PC-9 (cell line): ENCODE data around the gene VPS33A. TPM values are rescaled to one million over a fixed set of nuclear protein-coding genes. Genes with fewer than 3 reads are reported as not detected.

Experiments
- Bru-seq: library from RNA; stranded (reverse); fragments of 400-500 nt; gene quantifications from one replicate; lab custom pipeline; 2021; lab: Mats Ljungman, UMichigan
- BruChase-seq, 2 experiments: library from RNA; stranded (reverse); fragments of 400-500 nt; gene quantifications; one replicate each; lab custom pipeline; 2021; lab: Mats Ljungman, UMichigan
- BruUV-seq: library from RNA; stranded (reverse); fragments of 400-500 nt; replicated peaks from 2 replicates; lab custom pipeline; 2021; lab: Mats Ljungman, UMichigan
- CTCF ChIA-PET: fragments of 300-600 bp; sonication (Branson Sonifier 250); formaldehyde crosslinking; loops from one replicate; lab custom pipeline; 2022; ENCODE audit warnings: antibody characterized with exemption; lab: Charles Lee
- POLR2A ChIA-PET: fragments of 300-600 bp; sonication (Branson Sonifier 250); formaldehyde crosslinking; loops from one replicate; lab custom pipeline; 2022; ENCODE audit warnings: antibody characterized with exemption; ENCODE audit not compliant: unreplicated experiment; lab: Charles Lee
- DNase-seq, 2 experiments: peaks; one replicate each; pipeline versions ENCODE4 v3.0.0 to v3.0.0-alpha.2; 2015 to 2022; ENCODE audit warnings: mixed read lengths in 1 of 2
- H2AFZ ChIP-seq: fragments of 200-600 bp; sonication (generic); 2 replicates; pipeline ENCODE4 v1.8.1; 2017; ENCODE audit warnings: antibody characterized with exemption
- H3F3A ChIP-seq: fragments of 200-600 bp; sonication (generic); 2 replicates; pipeline ENCODE4 v1.8.1; 2017; ENCODE audit warnings: antibody characterized with exemption, mild to moderate bottlenecking, low read depth; ENCODE audit not compliant: insufficient read depth
- H3K27ac ChIP-seq: fragments of 200-600 bp; sonication (generic); 2 replicates; pipeline ENCODE4 v1.6.1; 2016; ENCODE audit warnings: mixed run types
- H3K27me3 ChIP-seq: fragments of 200-600 bp; sonication (generic); 2 replicates; pipeline ENCODE4 v1.6.1; 2016; ENCODE audit warnings: low read depth, mixed run types; ENCODE audit not compliant: insufficient read depth
- H3K36me3 ChIP-seq: fragments of 200-600 bp; sonication (generic); 2 replicates; pipeline ENCODE4 v1.6.1; 2016; ENCODE audit warnings: low read depth, mixed run types
- H3K4me1 ChIP-seq: fragments of 200-600 bp; sonication (generic); replicated peaks from 2 replicates; pipeline ENCODE4 v1.6.1; 2016; ENCODE audit warnings: mixed run types; ENCODE audit not compliant: insufficient read depth
- H3K4me2 ChIP-seq: fragments of 200-600 bp; sonication (generic); 2 replicates; pipeline ENCODE4 v1.6.1; 2017; ENCODE audit warnings: mixed run types
- H3K4me3 ChIP-seq: fragments of 200-600 bp; sonication (generic); 2 replicates; pipeline ENCODE4 v1.6.1; 2016; ENCODE audit warnings: mixed run types
- H3K79me2 ChIP-seq: fragments of 200-600 bp; sonication (generic); 2 replicates; pipeline ENCODE4 v1.6.1; 2017; ENCODE audit warnings: low read depth, mixed run types
- H3K9me2 ChIP-seq: fragments of 200-600 bp; sonication (generic); 2 replicates; pipeline ENCODE4 v1.8.1; 2017; ENCODE audit warnings: mild to moderate bottlenecking; ENCODE audit not compliant: insufficient read depth
- H3K9me3 ChIP-seq: fragments of 200-600 bp; sonication (generic); 2 replicates; pipeline ENCODE4 v1.8.1; 2016; ENCODE audit warnings: low read depth; ENCODE audit not compliant: insufficient read depth
- H4K20me1 ChIP-seq: fragments of 200-600 bp; sonication (generic); 2 replicates; pipeline ENCODE4 v1.8.1; 2017; ENCODE audit not compliant: insufficient read depth
- EZH2 ChIP-seq: fragments of 200-600 bp; sonication (generic); IDR thresholded peaks from 2 replicates; pipeline ENCODE4 v1.8.0; 2017; ENCODE audit warnings: antibody characterized with exemption, low read depth
- intact Hi-C: fragments of 100-400 bp; cut with micrococcal nuclease; formaldehyde crosslinking; loops from one replicate; pipeline ENCODE4 v1.10.0; 2022; ENCODE audit not compliant: unreplicated experiment
- long read RNA-seq: library from polyadenylated mRNA; stranded (forward); transcript quantifications from one replicate; pipeline ENCODE4 v2.0.0, GENCODE V29; 2022
- total RNA-seq: library from RNA; stranded (reverse); gene quantifications from 2 replicates; pipeline ENCODE4 v1.2.3, GENCODE V29; 2021
- TF ChIP-seq, protein P1 (sequence below): fragments of 200-600 bp; sonication (generic); conservative IDR thresholded peaks from 2 replicates; pipeline ENCODE4 v1.6.1; 2017; ENCODE audit warnings: mixed run types, antibody characterized with exemption, mild to moderate bottlenecking, moderate library complexity

Gene VPS33A
- total RNA-seq (18.1 and 20.2 TPM in 2 replicates), Bru-seq, nascent RNA (percentile 62 among the genes with signal in this experiment), BruChase-seq, experiment 1, labeled RNA remaining after a 2-hour chase (percentile 76 among the genes with signal in this experiment), BruChase-seq, experiment 2, labeled RNA remaining after a 6-hour chase (percentile 89 among the genes with signal in this experiment)
- long read RNA-seq, full-length matches to known transcripts: 37 of 44 reads
- long read RNA-seq, partial matches to known transcripts: 5 of 44 reads
- long read RNA-seq, other reads (novel, unspliced or antisense): 2 of 44 reads

DNA sequence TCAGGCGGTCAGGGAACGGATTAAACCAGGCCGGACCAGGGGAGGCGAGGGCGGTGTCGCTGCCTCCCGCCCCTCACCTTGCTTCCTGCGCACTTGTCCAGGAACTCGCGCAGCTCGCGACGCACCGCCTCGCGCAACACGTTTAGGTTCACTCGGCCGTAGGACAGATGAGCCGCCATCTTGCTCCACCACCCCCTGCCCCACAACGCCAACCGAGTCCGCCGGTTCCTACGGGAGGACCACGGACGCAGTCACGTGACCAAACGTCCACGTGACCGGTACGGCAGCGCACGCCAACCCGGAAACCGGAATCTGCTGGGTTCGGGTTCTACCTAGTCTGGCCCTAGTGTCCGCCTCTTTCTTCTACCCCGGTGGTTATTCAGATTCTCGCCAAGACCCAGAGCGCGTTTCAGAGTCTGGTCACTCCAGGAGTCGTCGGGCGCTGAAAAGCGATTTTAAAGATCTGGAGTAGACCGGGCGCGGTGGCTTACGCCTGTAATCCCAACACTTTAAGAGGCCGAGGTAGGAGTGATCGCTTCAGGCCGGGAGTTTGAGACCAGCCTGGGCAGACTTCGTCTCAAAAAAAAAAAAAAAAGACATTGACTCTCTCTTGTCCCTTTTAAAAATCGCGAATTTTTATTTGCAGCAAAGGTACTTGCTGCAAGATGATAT, at the start of gene VPS33A:
VPS33A (minus strand) TSS at position 265 of the 672 bp plus-strand sequence; CDS start at position 179, 86 bp downstream.
- H3K27me3 ChIP-seq: no peaks in the 10 kb centered on the region
- no TSS peak for BruUV-seq

GRCh38 chr12:122312926-122313325, 46.6 kb upstream of the VPS33A start:
- Histone ChIP-seq H3K27ac (no peak overlapping the region), H3K4me2 (no peak overlapping the region), H3K9me3 (no peaks in the 10 kb centered on the region), H3K36me3 (peaks cover 21% of the 10 kb centered on the region), H3K4me3 (no peak overlapping the region), H3K4me1 (no peaks in the 10 kb centered on the region), H3F3A (no peaks in the 10 kb centered on the region; the same call in 1 of the 2 replicates), H4K20me1 (no peaks in the 10 kb centered on the region), H2AFZ (no peak overlapping the region), H3K27me3 (no peaks in the 10 kb centered on the region), H3K9me2 (no peaks in the 10 kb centered on the region; the same call in 1 of the 2 replicates), H3K79me2 (no peaks in the 10 kb centered on the region)
- no peak for DNase-seq
- TF ChIP-seq, protein P1, sequence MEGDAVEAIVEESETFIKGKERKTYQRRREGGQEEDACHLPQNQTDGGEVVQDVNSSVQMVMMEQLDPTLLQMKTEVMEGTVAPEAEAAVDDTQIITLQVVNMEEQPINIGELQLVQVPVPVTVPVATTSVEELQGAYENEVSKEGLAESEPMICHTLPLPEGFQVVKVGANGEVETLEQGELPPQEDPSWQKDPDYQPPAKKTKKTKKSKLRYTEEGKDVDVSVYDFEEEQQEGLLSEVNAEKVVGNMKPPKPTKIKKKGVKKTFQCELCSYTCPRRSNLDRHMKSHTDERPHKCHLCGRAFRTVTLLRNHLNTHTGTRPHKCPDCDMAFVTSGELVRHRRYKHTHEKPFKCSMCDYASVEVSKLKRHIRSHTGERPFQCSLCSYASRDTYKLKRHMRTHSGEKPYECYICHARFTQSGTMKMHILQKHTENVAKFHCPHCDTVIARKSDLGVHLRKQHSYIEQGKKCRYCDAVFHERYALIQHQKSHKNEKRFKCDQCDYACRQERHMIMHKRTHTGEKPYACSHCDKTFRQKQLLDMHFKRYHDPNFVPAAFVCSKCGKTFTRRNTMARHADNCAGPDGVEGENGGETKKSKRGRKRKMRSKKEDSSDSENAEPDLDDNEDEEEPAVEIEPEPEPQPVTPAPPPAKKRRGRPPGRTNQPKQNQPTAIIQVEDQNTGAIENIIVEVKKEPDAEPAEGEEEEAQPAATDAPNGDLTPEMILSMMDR: no peak
- TF ChIP-seq EZH2: no peak
- BruUV-seq: no TSS peak
- CTCF ChIA-PET: no interaction called here
- POLR2A ChIA-PET: no interaction called here
- intact Hi-C loops: no loop called here

More for the DNA sequence above, at the start of gene VPS33A:
- no peaks in the 10 kb centered on the region for H3K36me3 ChIP-seq
- ChIA-PET CTCF (interaction anchor here (0.7 kb wide), 1 partner anchor 100 kb away, joined by 6 read pairs; no protein-coding TSS in a partner anchor), POLR2A (interaction anchor here (0.6 to 0.7 kb wide), 4 partner anchors 15 to 411 kb away, joined by 4 to 13 read pairs (median 10); no protein-coding TSS in a partner anchor)
- peak within 1 kb of the TSS; percentile 80 for H3K27ac ChIP-seq
- peak within 1 kb of the TSS; percentile 100 for H2AFZ ChIP-seq
- no peaks in the 10 kb centered on the region for H4K20me1 ChIP-seq
- no peaks in the 10 kb centered on the region for H3K9me3 ChIP-seq
- H3K4me1 ChIP-seq: peaks cover 3% of the 10 kb centered on the region; the same call in 1 of the 2 replicates
- intact Hi-C loops: loop anchor here (1.0 to 5.0 kb wide), 4 partner anchors 40 to 684 kb away; partner anchors contain the start of genes DIABLO and KDM2B
- H3K79me2 ChIP-seq: peaks cover 16% of the 10 kb centered on the region
- H3F3A ChIP-seq: peaks cover 24% of the 10 kb centered on the region
- H3K9me2 ChIP-seq: no peaks in the 10 kb centered on the region
- peak within 1 kb of the TSS; percentile 93 for H3K4me3 ChIP-seq
- peak within 1 kb of the TSS; percentile 92 for H3K4me2 ChIP-seq
- no peak for TF ChIP-seq EZH2
- TF ChIP-seq, protein P1: no peak
- DNase-seq: peak; percentile 91 to 95

DNA sequence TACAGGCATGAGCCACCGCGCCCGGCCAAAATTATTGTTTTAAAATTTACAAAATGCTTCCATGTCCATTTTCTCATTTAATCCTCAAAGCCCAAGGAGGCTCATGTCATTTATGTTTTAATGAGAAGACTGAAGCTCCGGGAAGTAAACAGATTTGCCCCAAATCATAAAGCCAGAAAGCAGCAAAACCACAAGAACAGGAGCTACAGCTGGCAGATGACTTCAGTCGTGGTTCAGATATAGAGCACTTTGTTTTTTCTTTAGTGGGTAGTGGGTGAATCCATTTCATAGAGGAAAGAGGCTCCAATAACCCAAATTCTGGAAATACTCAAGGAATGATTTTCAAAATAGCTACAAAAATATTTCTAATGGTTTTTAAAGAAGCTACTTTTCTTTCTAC, 45.4 kb upstream of the VPS33A start:
- H3K4me3 ChIP-seq: no peak overlapping the region
- peaks cover 13% of the 10 kb centered on the region for H3K36me3 ChIP-seq
- no peaks in the 10 kb centered on the region for H3K79me2 ChIP-seq
- intact Hi-C loops: no loop called here
- H3F3A ChIP-seq: no peaks in the 10 kb centered on the region; the same call in 1 of the 2 replicates
- H3K9me2 ChIP-seq: no peaks in the 10 kb centered on the region; the same call in 1 of the 2 replicates
- no peaks in the 10 kb centered on the region for H3K27me3 ChIP-seq
- CTCF ChIA-PET: no interaction called here
- no peak overlapping the region for H2AFZ ChIP-seq
- no peak overlapping the region for H3K4me2 ChIP-seq
- no peak for TF ChIP-seq EZH2
- TF ChIP-seq, protein P1: no peak
- POLR2A ChIA-PET: interaction anchor here (0.6 kb wide), 1 partner anchor 580 kb away, joined by 3 read pairs; no protein-coding TSS in a partner anchor
- no peaks in the 10 kb centered on the region for H3K4me1 ChIP-seq
- no peak overlapping the region for H3K27ac ChIP-seq
- no peak for DNase-seq
- BruUV-seq: no TSS peak
- no peaks in the 10 kb centered on the region for H4K20me1 ChIP-seq
- H3K9me3 ChIP-seq: no peaks in the 10 kb centered on the region
